Glomerular visceral epithelial cell (primary cell): ENCODE results near the gene RREB1.
A peak's percentile ranks its signal among the peaks of the same experiment; 100 is the strongest.

Experiments
- DNase-seq: peaks from one replicate; pipeline ENCODE4 v3.0.0-alpha.2; 2016; ENCODE audit errors: extremely low spot score

The RREB1 gene

GRCh38 chr6:7164536-7165001, 56.8 kb downstream of the RREB1 start:
- DNase-seq: no peak

- DNase-seq: no peak
Observed at GRCh38 chr6:7165002-7165889, 57.5 kb downstream of the RREB1 start.

- DNase-seq: peak; percentile 69
Observed at GRCh38 chr6:7165890-7166267, 58.1 kb downstream of the RREB1 start.

- peak; percentile 83 for DNase-seq
Observed at GRCh38 chr6:7166410-7167293, 58.9 kb downstream of the RREB1 start.

- DNase-seq: no peak
Observed at GRCh38 chr6:7169296-7169721, 61.5 kb downstream of the RREB1 start.

- no peak for DNase-seq
Observed at GRCh38 chr6:7170117-7170732, 62.5 kb downstream of the RREB1 start.

- no peak for DNase-seq
Observed at GRCh38 chr6:7171119-7171518, 63.4 kb downstream of the RREB1 start.

- DNase-seq: no peak
Observed at GRCh38 chr6:7171733-7172132, 64.0 kb downstream of the RREB1 start.

GRCh38 chr6:7172649-7173048, 64.9 kb downstream of the RREB1 start:
- no peak for DNase-seq

- no peak for DNase-seq
Observed at GRCh38 chr6:7173843-7174503, 66.2 kb downstream of the RREB1 start.

GRCh38 chr6:7175462-7175861, 67.7 kb downstream of the RREB1 start:
- DNase-seq: no peak

GRCh38 chr6:7176208-7176607, 68.4 kb downstream of the RREB1 start:
- no peak for DNase-seq

GRCh38 chr6:7178280-7178679, 70.5 kb downstream of the RREB1 start:
- no peak for DNase-seq

GRCh38 chr6:7180751-7181150, 73.0 kb downstream of the RREB1 start:
- no peak for DNase-seq

- no peak for DNase-seq
Observed at GRCh38 chr6:7183707-7184106, 75.9 kb downstream of the RREB1 start.

GRCh38 chr6:7184502-7184901, 76.7 kb downstream of the RREB1 start:
- DNase-seq: no peak

GRCh38 chr6:7185561-7185960, 77.8 kb downstream of the RREB1 start:
- DNase-seq: no peak

- DNase-seq: no peak
Observed at GRCh38 chr6:7188492-7188891, 80.7 kb downstream of the RREB1 start.

- no peak for DNase-seq
Observed at GRCh38 chr6:7189101-7189758, 81.5 kb downstream of the RREB1 start.

- DNase-seq: no peak
Observed at GRCh38 chr6:7190791-7191190, 83.0 kb downstream of the RREB1 start.

GRCh38 chr6:7193122-7193521, 85.4 kb downstream of the RREB1 start:
- no peak for DNase-seq
